HepG2 (cell line): ENCODE data around the gene AP5B1. TPM values are rescaled to one million over a fixed set of nuclear protein-coding genes. Genes with fewer than 3 reads are reported as not detected.

Source experiments
- ATAC-seq: fragments of 200-7000 bp; cut with Tn5 transposase; 3 replicates; pipeline ENCODE4 v1.9.1; 2020; ENCODE audit warnings: mild to moderate bottlenecking, moderate library complexity
- BruUV-seq: library from RNA; stranded (reverse); fragments of 400-500 nt; replicated peaks from 2 replicates; lab custom pipeline; 2021; lab: Mats Ljungman, UMichigan
- CTCF ChIA-PET: fragments of 300-600 bp; formaldehyde crosslinking; extraction: SDS; loops from one replicate; lab custom pipeline; 2021; ENCODE audit warnings: low total read pairs, inconsistent platforms, low intra/inter-chr PET ratio; lab: Yijun Ruan, JAX
- POLR2A ChIA-PET: fragments of 350-600 bp; sonication (Branson Sonifier 250); formaldehyde crosslinking; loops from one replicate; lab custom pipeline; 2020; ENCODE audit warnings: antibody characterized with exemption, inconsistent platforms; lab: Yijun Ruan, JAX
- DNase-seq: peaks from one replicate; pipeline ENCODE4 v3.0.0-alpha.2; 2015; ENCODE audit warnings: low spot score
- FAIRE-seq: peaks from 3 replicates; lab custom pipeline; 2011; peaks lifted over from hg19 to GRCh38; lab: Jason Lieb, UNC
- H2AFZ ChIP-seq: one replicate; pipeline ENCODE4 v1.6.1; 2011; ENCODE audit warnings: low read length, inconsistent platforms
- H3K27ac ChIP-seq: fragments of 300-600 bp; 3 replicates; pipeline ENCODE4 v1.8.0; 2011; ENCODE audit warnings: mixed run types, mild to moderate bottlenecking, mixed read lengths, low read length, inconsistent platforms; ENCODE audit not compliant: insufficient read depth; ENCODE audit errors: extremely low read length
- H3K27me3 ChIP-seq, 2 experiments: fragments of 200-600 bp in 1 of 2; 2 replicates in 1 of 2; 3 replicates in 1 of 2; pipeline versions ENCODE4 v1.6.0 to v1.8.0; 2011; ENCODE audit warnings: low read length in 2 of 2, mild to moderate bottlenecking in 2 of 2, moderate library complexity in 2 of 2, inconsistent platforms in 1 of 2; ENCODE audit not compliant: insufficient read depth in 2 of 2, control insufficient read depth in 1 of 2
- H3K36me3 ChIP-seq, 2 experiments: fragments of 200-600 bp in 1 of 2; replicated peaks in 1 of 2; 2 replicates in 1 of 2; 3 replicates in 1 of 2; pipeline versions ENCODE4 v1.5.1 to v1.8.0; 2011; ENCODE audit warnings: low read length in 2 of 2, inconsistent platforms in 1 of 2; ENCODE audit not compliant: insufficient read depth in 2 of 2, control insufficient read depth in 1 of 2
- H3K4me1 ChIP-seq: 2 replicates; pipeline ENCODE4 v1.5.1; 2012; ENCODE audit warnings: low read length, inconsistent platforms; ENCODE audit not compliant: insufficient read depth
- H3K4me2 ChIP-seq: 2 replicates; pipeline ENCODE4 v1.6.0; 2011; ENCODE audit warnings: low read depth, low read length, inconsistent platforms
- H3K4me3 ChIP-seq, 3 experiments: fragments of 200-600 bp in 1 of 3; sonication (generic), shearing (Covaris generic) in 1 of 3; replicated peaks in 1 of 3; 2 replicates each; pipeline ENCODE4 v1.5.1; 2011 to 2016; ENCODE audit warnings: low read length in 3 of 3, inconsistent platforms in 2 of 3, low read depth in 2 of 3, mild to moderate bottlenecking in 2 of 3, control low read depth in 1 of 3, mixed read lengths in 1 of 3; ENCODE audit not compliant: insufficient read depth in 1 of 3
- H3K79me2 ChIP-seq: one replicate; pipeline ENCODE4 v1.6.1; 2011; ENCODE audit warnings: low read length, inconsistent platforms; ENCODE audit not compliant: insufficient read depth
- H3K9ac ChIP-seq: 2 replicates; pipeline ENCODE4 v1.6.0; 2011; ENCODE audit warnings: mild to moderate bottlenecking, low read depth, low read length, inconsistent platforms; ENCODE audit not compliant: insufficient read depth
- H3K9me3 ChIP-seq: 2 replicates; pipeline ENCODE4 v1.5.1; 2012; ENCODE audit warnings: mild to moderate bottlenecking, low read length
- H4K20me1 ChIP-seq: 2 replicates; pipeline ENCODE4 v1.6.0; 2011; ENCODE audit warnings: inconsistent platforms, mild to moderate bottlenecking, low read length, moderate library complexity; ENCODE audit not compliant: insufficient read depth
- BATF2 ChIP-seq: sonication (generic); formaldehyde crosslinking; IDR thresholded peaks from 2 replicates; pipeline ENCODE4 v1.8.0; 2022; ENCODE audit warnings: mild to moderate bottlenecking, missing genetic modification reagents, moderate library complexity
- ELK4 ChIP-seq: sonication (generic); formaldehyde crosslinking; IDR thresholded peaks from 2 replicates; pipeline ENCODE4 v1.9.0; 2021; ENCODE audit warnings: missing genetic modification reagents, borderline replicate concordance
- FOXK2 ChIP-seq: fragments of 450-650 bp; IDR thresholded peaks from 2 replicates; pipeline ENCODE4 v1.6.1; 2016
- MTF2 ChIP-seq: sonication (generic); formaldehyde crosslinking; IDR thresholded peaks from 2 replicates; pipeline ENCODE4 v1.5.0; 2020; ENCODE audit warnings: missing genetic modification reagents, borderline replicate concordance
- PRDM10 ChIP-seq: sonication (generic); formaldehyde crosslinking; IDR thresholded peaks from 2 replicates; pipeline ENCODE4 v1.4.0; 2020; ENCODE audit warnings: low read depth, missing genetic modification reagents
- ZBTB14 ChIP-seq: sonication (generic); formaldehyde crosslinking; IDR thresholded peaks from 2 replicates; pipeline ENCODE4 v1.4.0; 2020; ENCODE audit warnings: missing genetic modification reagents
- ZNF543 ChIP-seq: sonication (generic); formaldehyde crosslinking; IDR thresholded peaks from 2 replicates; pipeline ENCODE4 v1.4.0; 2020; ENCODE audit warnings: mild to moderate bottlenecking, missing genetic modification reagents
- ZNF547 ChIP-seq: sonication (generic); formaldehyde crosslinking; IDR thresholded peaks from 2 replicates; pipeline ENCODE4 v1.5.1; 2020; ENCODE audit warnings: mild to moderate bottlenecking, missing genetic modification reagents
- ZNF574 ChIP-seq: sonication (generic); formaldehyde crosslinking; IDR thresholded peaks from 2 replicates; pipeline ENCODE4 v1.4.0; 2020; ENCODE audit warnings: missing genetic modification reagents
- ZSCAN5A ChIP-seq: sonication (generic); formaldehyde crosslinking; IDR thresholded peaks from 2 replicates; pipeline ENCODE4 v1.8.0; 2022; ENCODE audit warnings: mild to moderate bottlenecking, missing genetic modification reagents, borderline replicate concordance
- WGBS: methylation state at CpG from one replicate; pipeline ENCODE4 v1.1.6; 2017; ENCODE audit warnings: low lambda C conversion rate; 5-methylcytosine and 5-hydroxymethylcytosine counted together
- in situ Hi-C: cut with HindIII; loops from 2 replicates; pipeline ENCODE4 v1.10.0; 2017; ENCODE audit warnings: low pct_unique_long_range_greater_than_20kb; ENCODE audit not compliant: extremely low pct_ligation_motif_present
- intact Hi-C: fragments of 100-400 bp; cut with micrococcal nuclease; formaldehyde crosslinking; loops from one replicate; pipeline ENCODE4 v1.10.0; 2022; ENCODE audit not compliant: unreplicated experiment
- polyA plus RNA-seq, 8 experiments: library from polyadenylated mRNA; depleted of rRNA in 3 of 8; stranded (reverse) in 7 of 8; unstranded in 1 of 8; fragments of >200 nt; fragmentation: Illumina TruSeq in 4 of 8; extraction: Trizol in 4 of 8; gene quantifications; 2 replicates each; pipeline versions ENCODE4 v1.2.1 to v1.2.3, GENCODE V29; 2011 to 2016; ENCODE audit warnings: low read depth in 4 of 8, missing spikeins in 1 of 8, mixed read lengths in 1 of 8; ENCODE audit not compliant: insufficient read depth in 1 of 8
- total RNA-seq, 5 experiments: library from RNA; depleted of rRNA; stranded (reverse); fragments of >200 nt; fragmentation: Illumina TruSeq; extraction: Trizol; gene quantifications; 2 replicates each; pipeline ENCODE4 v1.2.3, GENCODE V29; 2016; ENCODE audit warnings: low read depth in 1 of 5

AP5B1 gene
- total and polyA plus RNA-seq, 2 of the 13 experiments (the other 11 are each of a cell fraction or from before 2014, with no cell fraction given): 1.7 to 4.4 TPM

- TF ChIP-seq MTF2: peak; percentile 69; the same call in 1 of the 2 replicates
Measured at GRCh38 chr11:65793144-65793581, 12.4 kb upstream of the AP5B1 start (continued).

GRCh38 chr11:65792456-65792855, 11.7 kb upstream of the AP5B1 start:
- CTCF ChIA-PET: no interaction called here
- BruUV-seq: no TSS peak
- intact Hi-C loops (no loop called here), in situ Hi-C loops (no loop called here)
- FAIRE-seq (no peak), DNase-seq (no peak), ATAC-seq (no peak)
- no peak overlapping the region for H2AFZ ChIP-seq
- no peak overlapping the region for H3K27ac ChIP-seq
- 29% methylated on average over 9 of the region's 16 CpGs for WGBS
- no peak overlapping the region for H3K4me2 ChIP-seq
- POLR2A ChIA-PET: no interaction called here
- H3K9ac ChIP-seq: no peak overlapping the region
- no peaks in the 10 kb centered on the region for H3K36me3 ChIP-seq
- H3K4me3 ChIP-seq: no peak overlapping the region
- H3K4me1 ChIP-seq: peaks cover 47% of the 10 kb centered on the region
- H3K79me2 ChIP-seq: no peaks in the 10 kb centered on the region
- peaks cover 30 to 92% of the 10 kb centered on the region in 2 experiments for H3K27me3 ChIP-seq
- no peaks in the 10 kb centered on the region for H3K9me3 ChIP-seq
- no peaks in the 10 kb centered on the region for H4K20me1 ChIP-seq
- no peak for TF ChIP-seq ZNF543 (CRISPR knock-in tag)
- no peak for TF ChIP-seq PRDM10
- no peak for TF ChIP-seq ZBTB14 (CRISPR knock-in tag)
- no peak for TF ChIP-seq BATF2 (CRISPR knock-in tag)
- TF ChIP-seq ZSCAN5A (CRISPR knock-in tag): no peak
- TF ChIP-seq ZNF574: no peak
- TF ChIP-seq FOXK2: no peak
- TF ChIP-seq ZNF547: no peak
- no peak for TF ChIP-seq ELK4
